HepG2 (cell line): ENCODE results near the gene ABCC5.

Experiments used
- CBX5 ChIP-seq: sonication (generic); formaldehyde crosslinking; IDR thresholded peaks from 2 replicates; pipeline ENCODE4 v1.4.0; 2020; ENCODE audit warnings: missing genetic modification reagents, borderline replicate concordance
- TARDBP ChIP-seq: sonication (generic); formaldehyde crosslinking; IDR thresholded peaks from 2 replicates; pipeline ENCODE4 v1.8.0; 2022; ENCODE audit warnings: mild to moderate bottlenecking, missing genetic modification reagents
- ZNF143 ChIP-seq: sonication (generic); formaldehyde crosslinking; IDR thresholded peaks from 2 replicates; pipeline ENCODE4 v1.4.0; 2020; ENCODE audit warnings: missing genetic modification reagents
- ZNF768 ChIP-seq: sonication (generic); formaldehyde crosslinking; IDR thresholded peaks from 2 replicates; pipeline ENCODE4 v1.4.0; 2020; ENCODE audit warnings: missing genetic modification reagents
- TF ChIP-seq, protein P1 (sequence below): sonication (generic); formaldehyde crosslinking; IDR thresholded peaks from 2 replicates; pipeline ENCODE4 v1.4.0; 2020; ENCODE audit warnings: missing genetic modification reagents

DNA sequence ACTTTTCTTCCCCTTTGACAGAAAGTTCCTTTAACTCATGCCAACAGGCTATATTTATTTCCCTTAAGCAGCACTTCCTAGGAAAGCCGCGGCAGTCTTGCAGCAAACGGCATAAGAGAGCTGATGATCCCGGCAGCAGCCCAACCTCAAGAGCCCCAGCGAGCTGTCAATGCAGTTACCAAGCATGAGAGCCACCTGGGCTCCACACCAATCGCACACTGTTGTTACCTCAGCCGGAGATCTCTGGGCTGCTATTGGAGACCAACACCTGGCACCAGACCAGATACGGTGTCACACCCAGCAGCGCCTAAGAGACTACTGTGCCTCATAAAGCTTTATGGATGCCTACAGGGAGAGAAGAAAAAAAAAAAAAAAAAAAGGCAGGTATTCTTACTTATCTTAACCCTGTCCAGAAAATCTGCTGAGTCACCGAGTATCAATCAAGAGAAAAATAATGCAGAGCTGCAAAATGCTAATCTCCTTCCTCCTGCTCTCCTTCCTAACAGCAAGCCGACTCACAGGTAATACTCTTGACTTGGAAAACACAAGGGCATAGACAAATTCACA, 11.7 kb downstream of the ABCC5 start:
- TF ChIP-seq ZNF143 (CRISPR knock-in tag) = no peak
- TF ChIP-seq ZNF768 (CRISPR knock-in tag) = no peak
- TF ChIP-seq, protein P1, sequence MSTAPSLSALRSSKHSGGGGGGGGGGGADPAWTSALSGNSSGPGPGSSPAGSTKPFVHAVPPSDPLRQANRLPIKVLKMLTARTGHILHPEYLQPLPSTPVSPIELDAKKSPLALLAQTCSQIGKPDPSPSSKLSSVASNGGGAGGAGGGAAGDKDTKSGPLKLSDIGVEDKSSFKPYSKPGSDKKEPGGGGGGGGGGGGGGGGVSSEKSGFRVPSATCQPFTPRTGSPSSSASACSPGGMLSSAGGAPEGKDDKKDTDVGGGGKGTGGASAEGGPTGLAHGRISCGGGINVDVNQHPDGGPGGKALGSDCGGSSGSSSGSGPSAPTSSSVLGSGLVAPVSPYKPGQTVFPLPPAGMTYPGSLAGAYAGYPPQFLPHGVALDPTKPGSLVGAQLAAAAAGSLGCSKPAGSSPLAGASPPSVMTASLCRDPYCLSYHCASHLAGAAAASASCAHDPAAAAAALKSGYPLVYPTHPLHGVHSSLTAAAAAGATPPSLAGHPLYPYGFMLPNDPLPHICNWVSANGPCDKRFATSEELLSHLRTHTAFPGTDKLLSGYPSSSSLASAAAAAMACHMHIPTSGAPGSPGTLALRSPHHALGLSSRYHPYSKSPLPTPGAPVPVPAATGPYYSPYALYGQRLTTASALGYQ (CRISPR knock-in tag) = no peak
- TF ChIP-seq CBX5 = no peak
- no peak for TF ChIP-seq TARDBP (CRISPR knock-in tag)
